Measurements from ENCODE around the gene DDX25.

The DDX25 gene

GRCh38 chr11:125958872-125959400, 54.6 kb downstream of the DDX25 start:
- no peak for TF ChIP-seq CTCF (IDR thresholded peaks at IDR 0.05; ENCODE audit: low read depth, low read length)
- DNase-seq (ENCODE audit: extremely low read depth, low read depth), result no peak

- no peak for DNase-seq (ENCODE audit: extremely low read depth, low read depth)
These were observed 55.2 kb downstream of the DDX25 start for GRCh38 chr11:125959511-125959910.

GRCh38 chr11:125959931-125960330, 55.6 kb downstream of the DDX25 start:
- TF ChIP-seq CTCF (IDR thresholded peaks at IDR 0.05; ENCODE audit: low read depth, low read length), result no peak
- DNase-seq (ENCODE audit: extremely low read depth, low read depth), result no peak

More at GRCh38 chr11:125959511-125959910, 55.2 kb downstream of the DDX25 start:
- no peak for TF ChIP-seq CTCF (IDR thresholded peaks at IDR 0.05; ENCODE audit: low read depth, low read length)

GRCh38 chr11:125960771-125961170, 56.5 kb downstream of the DDX25 start:
- no peak for TF ChIP-seq CTCF (IDR thresholded peaks at IDR 0.05; ENCODE audit: low read depth, low read length)
- DNase-seq (ENCODE audit: extremely low read depth, low read depth), result no peak

GRCh38 chr11:125967515-125967914, 63.2 kb downstream of the DDX25 start:
- TF ChIP-seq CTCF (IDR thresholded peaks at IDR 0.05; ENCODE audit: low read depth, low read length), result no peak
- DNase-seq (ENCODE audit: extremely low read depth, low read depth), result no peak

- TF ChIP-seq CTCF (IDR thresholded peaks at IDR 0.05; ENCODE audit: low read depth, low read length), result no peak
- no peak for DNase-seq (ENCODE audit: extremely low read depth, low read depth)
These were observed 64.0 kb downstream of the DDX25 start for GRCh38 chr11:125968354-125968753.

GRCh38 chr11:125971618-125972017, 67.3 kb downstream of the DDX25 start:
- no peak for DNase-seq (ENCODE audit: extremely low read depth, low read depth)
- no peak for TF ChIP-seq CTCF (IDR thresholded peaks at IDR 0.05; ENCODE audit: low read depth, low read length)

Data from AG09319 (cell line).